Astrocyte (in vitro differentiated cells and primary cell): Measurements from ENCODE around the gene IGDCC3. TPM values are rescaled to one million over a fixed set of nuclear protein-coding genes. Genes with fewer than 3 reads are reported as not detected.

Experiments
- DNase-seq: peaks from one replicate; pipeline ENCODE4 v3.0.0-alpha.2; 2010; ENCODE audit warnings: low read depth
- FAIRE-seq: peaks from 2 replicates; lab custom pipeline; 2011; peaks lifted over from hg19 to GRCh38; lab: Jason Lieb, UNC
- H2AFZ ChIP-seq: 2 replicates; pipeline ENCODE4 v1.6.0; 2012; ENCODE audit warnings: low read depth, low read length, inconsistent platforms
- H3K27ac ChIP-seq: 2 replicates; pipeline ENCODE4 v1.5.1; 2011; ENCODE audit warnings: low read depth, low read length, inconsistent platforms
- H3K27me3 ChIP-seq: 2 replicates; pipeline ENCODE4 v1.6.0; 2011; ENCODE audit warnings: low read length, inconsistent platforms; ENCODE audit not compliant: insufficient read depth
- H3K36me3 ChIP-seq: 2 replicates; pipeline ENCODE4 v1.5.1; 2011; ENCODE audit warnings: low read length, inconsistent platforms; ENCODE audit not compliant: insufficient read depth
- H3K4me1 ChIP-seq: 2 replicates; pipeline ENCODE4 v1.5.1; 2011; ENCODE audit warnings: low read length, inconsistent platforms; ENCODE audit not compliant: insufficient read depth
- H3K4me2 ChIP-seq: 2 replicates; pipeline ENCODE4 v1.6.0; 2012; ENCODE audit warnings: low read length, inconsistent platforms
- H3K4me3 ChIP-seq: 2 replicates; pipeline ENCODE4 v1.5.1; 2011; ENCODE audit warnings: low read depth, mild to moderate bottlenecking, low read length, inconsistent platforms; ENCODE audit not compliant: insufficient read depth
- H3K79me2 ChIP-seq: 2 replicates; pipeline ENCODE4 v1.6.0; 2012; ENCODE audit warnings: mild to moderate bottlenecking, low read length, inconsistent platforms; ENCODE audit not compliant: insufficient read depth
- H3K9ac ChIP-seq: 2 replicates; pipeline ENCODE4 v1.6.0; 2012; ENCODE audit warnings: mild to moderate bottlenecking, low read length, inconsistent platforms
- H3K9me3 ChIP-seq: 2 replicates; pipeline ENCODE4 v1.5.1; 2012; ENCODE audit warnings: low read depth, mild to moderate bottlenecking, low read length, inconsistent platforms; ENCODE audit not compliant: insufficient read depth
- H4K20me1 ChIP-seq: 2 replicates; pipeline ENCODE4 v1.6.0; 2012; ENCODE audit warnings: low read length, inconsistent platforms; ENCODE audit not compliant: insufficient read depth
- H3K27ac Mint-ChIP-seq: one replicate; pipeline ENCODE4 v1.8.0; 2021; ENCODE audit warnings: mild to moderate bottlenecking, mixed read lengths; ENCODE audit not compliant: unreplicated experiment
- H3K27me3 Mint-ChIP-seq: one replicate; pipeline ENCODE4 v1.8.0; 2021; ENCODE audit warnings: low read depth, mixed read lengths; ENCODE audit not compliant: unreplicated experiment
- H3K36me3 Mint-ChIP-seq: one replicate; pipeline ENCODE4 v1.8.0; 2021; ENCODE audit warnings: low read depth, mixed read lengths; ENCODE audit not compliant: unreplicated experiment
- H3K4me1 Mint-ChIP-seq: one replicate; pipeline ENCODE4 v1.8.0; 2021; ENCODE audit warnings: low read depth, mixed read lengths; ENCODE audit not compliant: unreplicated experiment
- H3K4me3 Mint-ChIP-seq: one replicate; pipeline ENCODE4 v1.8.0; 2021; ENCODE audit warnings: mild to moderate bottlenecking, moderate library complexity, mixed read lengths; ENCODE audit not compliant: unreplicated experiment
- H3K9me3 Mint-ChIP-seq: one replicate; pipeline ENCODE4 v1.8.0; 2021; ENCODE audit warnings: mild to moderate bottlenecking, mixed read lengths; ENCODE audit not compliant: unreplicated experiment
- CTCF ChIP-seq: IDR thresholded peaks from 2 replicates; pipeline ENCODE4 v1.5.1; 2011; ENCODE audit warnings: low read depth, mild to moderate bottlenecking, inconsistent platforms, low read length, moderate library complexity; ENCODE audit not compliant: insufficient read depth
- EZH2 ChIP-seq: IDR thresholded peaks from 2 replicates; pipeline ENCODE4 v1.6.1; 2012; ENCODE audit warnings: mild to moderate bottlenecking, low read length, inconsistent platforms; ENCODE audit not compliant: insufficient read depth
- total RNA-seq: library from RNA; stranded (reverse); gene quantifications from 2 replicates; pipeline ENCODE4 v1.2.1, GENCODE V29; 2021

IGDCC3 gene
- total RNA-seq, 1 donor from 2014 or later, result 11.0 TPM

- no peak overlapping the region for H3K27ac Mint-ChIP-seq
- H3K27me3 Mint-ChIP-seq, result peaks cover 19% of the 10 kb centered on the region
Measured at GRCh38 chr15:65338823-65339222, 39.0 kb downstream of the IGDCC3 start.

GRCh38 chr15:65338366-65338765 is 39.4 kb downstream of the IGDCC3 start:
- H3K9me3 Mint-ChIP-seq, result no peaks in the 10 kb centered on the region
- Histone ChIP-seq H3K4me2 (no peak overlapping the region), H4K20me1 (no peaks in the 10 kb centered on the region), H3K9me3 (no peaks in the 10 kb centered on the region), H3K36me3 (no peaks in the 10 kb centered on the region), H3K9ac (no peak overlapping the region), H3K27me3 (peaks cover 18% of the 10 kb centered on the region), H3K4me3 (no peak overlapping the region), H2AFZ (no peak overlapping the region), H3K79me2 (no peaks in the 10 kb centered on the region), H3K27ac (no peak overlapping the region), H3K4me1 (no peaks in the 10 kb centered on the region)
- H3K36me3 Mint-ChIP-seq, result no peaks in the 10 kb centered on the region
- no peak for FAIRE-seq
- no peak overlapping the region for H3K27ac Mint-ChIP-seq
- H3K4me1 Mint-ChIP-seq, result peaks cover 16% of the 10 kb centered on the region
- H3K4me3 Mint-ChIP-seq, result no peak overlapping the region
- no peak for DNase-seq
- TF ChIP-seq EZH2 (no peak), CTCF (no peak)
- H3K27me3 Mint-ChIP-seq, result peaks cover 19% of the 10 kb centered on the region

More at GRCh38 chr15:65338823-65339222, 39.0 kb downstream of the IGDCC3 start:
- no peaks in the 10 kb centered on the region for H3K9me3 Mint-ChIP-seq
- H3K4me3 Mint-ChIP-seq, result no peak overlapping the region
- H3K9ac ChIP-seq, result no peak overlapping the region
- no peak overlapping the region for H2AFZ ChIP-seq
- no peaks in the 10 kb centered on the region for H3K36me3 Mint-ChIP-seq
- FAIRE-seq, result no peak
- no peak overlapping the region for H3K27ac ChIP-seq
- H3K79me2 ChIP-seq, result no peaks in the 10 kb centered on the region
- H3K4me1 ChIP-seq, result no peaks in the 10 kb centered on the region
- no peak overlapping the region for H3K4me3 ChIP-seq
- H3K27me3 ChIP-seq, result peaks cover 18% of the 10 kb centered on the region
- H3K4me1 Mint-ChIP-seq, result peaks cover 14% of the 10 kb centered on the region
- H3K36me3 ChIP-seq, result no peaks in the 10 kb centered on the region
- H3K4me2 ChIP-seq, result no peak overlapping the region
- DNase-seq, result no peak
- H3K9me3 ChIP-seq, result no peaks in the 10 kb centered on the region
- H4K20me1 ChIP-seq, result no peaks in the 10 kb centered on the region
- no peak for TF ChIP-seq CTCF
- TF ChIP-seq EZH2, result no peak

GRCh38 chr15:65337436-65338070 is 40.2 kb downstream of the IGDCC3 start:
- Histone ChIP-seq H3K27me3 (peaks cover 18% of the 10 kb centered on the region), H3K36me3 (no peaks in the 10 kb centered on the region), H3K4me3 (no peak overlapping the region), H3K4me2 (no peak overlapping the region), H3K9ac (no peak overlapping the region), H2AFZ (no peak overlapping the region), H3K27ac (no peak overlapping the region), H4K20me1 (no peaks in the 10 kb centered on the region), H3K79me2 (no peaks in the 10 kb centered on the region), H3K4me1 (no peaks in the 10 kb centered on the region), H3K9me3 (no peaks in the 10 kb centered on the region)
- no peaks in the 10 kb centered on the region for H3K9me3 Mint-ChIP-seq
- H3K36me3 Mint-ChIP-seq, result no peaks in the 10 kb centered on the region
- no peak for TF ChIP-seq CTCF
- no peak for TF ChIP-seq EZH2
- H3K27ac Mint-ChIP-seq, result no peak overlapping the region
- H3K4me3 Mint-ChIP-seq, result no peak overlapping the region
- H3K4me1 Mint-ChIP-seq, result peaks cover 16% of the 10 kb centered on the region
- no peak for DNase-seq
- FAIRE-seq, result no peak
- peaks cover 14% of the 10 kb centered on the region for H3K27me3 Mint-ChIP-seq
